HEK293 (cell line): ENCODE results near the gene CRIP1.

Experiments
- BCL11A ChIP-seq: fragments of 450-650 bp; formaldehyde crosslinking; IDR thresholded peaks from 2 replicates; pipeline ENCODE4 v1.5.1; 2016; ENCODE audit warnings: low read depth, missing biosample characterization, missing genetic modification characterization
- IKZF3 ChIP-seq: fragments of 450-650 bp; IDR thresholded peaks from 2 replicates; pipeline ENCODE4 v1.5.0; 2018; ENCODE audit warnings: missing biosample characterization, mild to moderate bottlenecking, missing genetic modification characterization, moderate library complexity
- KLF10 ChIP-seq: fragments of 450-650 bp; IDR thresholded peaks from 2 replicates; pipeline ENCODE4 v1.5.1; 2018; ENCODE audit warnings: missing biosample characterization, mild to moderate bottlenecking, missing genetic modification characterization
- KLF7 ChIP-seq: fragments of 450-650 bp; formaldehyde crosslinking; IDR thresholded peaks from 2 replicates; pipeline ENCODE4 v1.5.1; 2016; ENCODE audit warnings: missing biosample characterization, missing genetic modification characterization, borderline replicate concordance
- SCRT2 ChIP-seq: fragments of 450-650 bp; formaldehyde crosslinking; IDR thresholded peaks from 2 replicates; pipeline ENCODE4 v1.5.1; 2016; ENCODE audit warnings: missing biosample characterization, missing genetic modification characterization
- SETDB1 ChIP-seq: IDR thresholded peaks from one replicate; pipeline ENCODE4 v1.6.1; 2017; ENCODE audit warnings: mild to moderate bottlenecking, low read length, moderate library complexity, mixed read lengths; ENCODE audit not compliant: insufficient read length
- SP2 ChIP-seq: fragments of 450-650 bp; formaldehyde crosslinking; IDR thresholded peaks from 2 replicates; pipeline ENCODE4 v1.5.1; 2016; ENCODE audit warnings: missing biosample characterization, missing genetic modification characterization
- ZFP37 ChIP-seq: fragments of 450-650 bp; formaldehyde crosslinking; IDR thresholded peaks from 2 replicates; pipeline ENCODE4 v1.5.1; 2016; ENCODE audit warnings: missing biosample characterization, missing genetic modification characterization
- ZIC2 ChIP-seq: fragments of 450-650 bp; formaldehyde crosslinking; IDR thresholded peaks from 2 replicates; pipeline ENCODE4 v1.5.1; 2016; ENCODE audit warnings: missing biosample characterization, missing genetic modification characterization
- ZNF146 ChIP-seq: fragments of 450-650 bp; formaldehyde crosslinking; IDR thresholded peaks from 2 replicates; pipeline ENCODE4 v1.5.1; 2016; ENCODE audit warnings: missing biosample characterization, missing genetic modification characterization
- ZNF211 ChIP-seq: fragments of 450-650 bp; formaldehyde crosslinking; IDR thresholded peaks from 2 replicates; pipeline ENCODE4 v1.5.1; 2016; ENCODE audit warnings: low read depth, missing biosample characterization, missing genetic modification characterization
- ZNF394 ChIP-seq: fragments of 450-650 bp; formaldehyde crosslinking; IDR thresholded peaks from 2 replicates; pipeline ENCODE4 v1.5.1; 2016; ENCODE audit warnings: missing biosample characterization, missing genetic modification characterization, mild to moderate bottlenecking, moderate library complexity, borderline replicate concordance
- ZNF404 ChIP-seq: fragments of 450-650 bp; formaldehyde crosslinking; IDR thresholded peaks from 2 replicates; pipeline ENCODE4 v1.5.1; 2017; ENCODE audit warnings: missing biosample characterization, missing genetic modification characterization
- ZNF561 ChIP-seq: fragments of 450-650 bp; IDR thresholded peaks from 2 replicates; pipeline ENCODE4 v1.5.1; 2018; ENCODE audit warnings: missing biosample characterization, missing genetic modification characterization, borderline replicate concordance
- ZNF571 ChIP-seq: fragments of 450-650 bp; formaldehyde crosslinking; IDR thresholded peaks from 2 replicates; pipeline ENCODE4 v1.5.0; 2017; ENCODE audit warnings: missing biosample characterization, missing genetic modification characterization
- ZNF621 ChIP-seq: fragments of 450-650 bp; formaldehyde crosslinking; IDR thresholded peaks from 2 replicates; pipeline ENCODE4 v1.5.1; 2017; ENCODE audit warnings: missing biosample characterization, missing genetic modification characterization
- ZNF777 ChIP-seq: fragments of 450-650 bp; formaldehyde crosslinking; IDR thresholded peaks from 2 replicates; pipeline ENCODE4 v1.5.1; 2017; ENCODE audit warnings: missing biosample characterization, missing genetic modification characterization, borderline replicate concordance
- ZNF785 ChIP-seq: fragments of 450-650 bp; formaldehyde crosslinking; IDR thresholded peaks from 2 replicates; pipeline ENCODE4 v1.5.1; 2016; ENCODE audit warnings: missing biosample characterization, missing genetic modification characterization
- TF ChIP-seq, protein P1 (sequence below): fragments of 450-650 bp; formaldehyde crosslinking; IDR thresholded peaks from 2 replicates; pipeline ENCODE4 v1.5.1; 2017; ENCODE audit warnings: missing biosample characterization, missing genetic modification characterization
- TF ChIP-seq, protein P2 (sequence below): fragments of 450-650 bp; IDR thresholded peaks from 2 replicates; pipeline ENCODE4 v1.5.1; 2018; ENCODE audit warnings: missing biosample characterization, missing genetic modification characterization
- TF ChIP-seq, protein P3 (sequence below): fragments of 450-650 bp; formaldehyde crosslinking; IDR thresholded peaks from 2 replicates; pipeline ENCODE4 v1.5.1; 2016; ENCODE audit warnings: missing biosample characterization, missing genetic modification characterization, borderline replicate concordance
- TF ChIP-seq, protein P4 (sequence below): fragments of 450-650 bp; formaldehyde crosslinking; IDR thresholded peaks from 2 replicates; pipeline ENCODE4 v1.5.1; 2017; ENCODE audit warnings: missing biosample characterization, missing genetic modification characterization
- TF ChIP-seq, protein P5 (sequence below): fragments of 450-650 bp; formaldehyde crosslinking; IDR thresholded peaks from 2 replicates; pipeline ENCODE4 v1.5.1; 2016; ENCODE audit warnings: missing biosample characterization, missing genetic modification characterization
- TF ChIP-seq, protein P6 (sequence below): fragments of 450-650 bp; formaldehyde crosslinking; IDR thresholded peaks from 2 replicates; pipeline ENCODE4 v1.5.1; 2016; ENCODE audit warnings: missing biosample characterization, missing genetic modification characterization
- TF ChIP-seq, protein P7 (sequence below): fragments of 450-650 bp; formaldehyde crosslinking; IDR thresholded peaks from 2 replicates; pipeline ENCODE4; 2016; ENCODE audit warnings: missing biosample characterization, missing genetic modification characterization
- TF ChIP-seq, protein P8 (sequence below): fragments of 450-650 bp; formaldehyde crosslinking; IDR thresholded peaks from 2 replicates; pipeline ENCODE4 v1.5.1; 2016; ENCODE audit warnings: missing biosample characterization, missing genetic modification characterization

CRIP1 gene

DNA sequence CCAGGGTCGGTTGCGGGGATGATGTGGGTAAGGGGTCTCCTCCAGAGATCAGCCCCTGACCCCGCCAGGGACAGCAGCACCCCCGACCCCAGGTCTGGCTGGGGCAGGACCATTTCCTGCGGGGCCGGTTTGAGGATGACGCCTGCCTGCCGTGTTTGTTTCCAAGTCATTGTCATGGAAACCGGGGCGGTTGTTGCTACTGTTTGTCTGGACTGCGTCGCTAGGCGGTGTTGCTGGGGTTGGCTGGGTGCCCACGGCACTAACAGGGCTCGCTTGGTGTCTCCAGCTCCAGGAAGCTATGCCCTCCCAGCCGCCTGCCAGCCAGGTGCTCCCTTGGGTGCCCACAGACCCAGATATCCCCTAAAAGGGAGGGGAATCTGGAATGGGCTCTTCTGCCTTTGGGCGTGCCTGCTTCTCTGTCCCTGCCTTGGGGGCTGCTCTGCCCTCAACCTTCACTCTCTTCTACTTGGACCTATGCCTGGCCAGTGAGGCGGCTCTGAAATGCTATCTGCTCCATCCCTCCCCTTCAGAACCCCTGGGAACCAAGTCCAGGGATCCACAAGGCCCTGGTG, 4.7 kb upstream of the CRIP1 start (continued):
- TF ChIP-seq, protein P1, sequence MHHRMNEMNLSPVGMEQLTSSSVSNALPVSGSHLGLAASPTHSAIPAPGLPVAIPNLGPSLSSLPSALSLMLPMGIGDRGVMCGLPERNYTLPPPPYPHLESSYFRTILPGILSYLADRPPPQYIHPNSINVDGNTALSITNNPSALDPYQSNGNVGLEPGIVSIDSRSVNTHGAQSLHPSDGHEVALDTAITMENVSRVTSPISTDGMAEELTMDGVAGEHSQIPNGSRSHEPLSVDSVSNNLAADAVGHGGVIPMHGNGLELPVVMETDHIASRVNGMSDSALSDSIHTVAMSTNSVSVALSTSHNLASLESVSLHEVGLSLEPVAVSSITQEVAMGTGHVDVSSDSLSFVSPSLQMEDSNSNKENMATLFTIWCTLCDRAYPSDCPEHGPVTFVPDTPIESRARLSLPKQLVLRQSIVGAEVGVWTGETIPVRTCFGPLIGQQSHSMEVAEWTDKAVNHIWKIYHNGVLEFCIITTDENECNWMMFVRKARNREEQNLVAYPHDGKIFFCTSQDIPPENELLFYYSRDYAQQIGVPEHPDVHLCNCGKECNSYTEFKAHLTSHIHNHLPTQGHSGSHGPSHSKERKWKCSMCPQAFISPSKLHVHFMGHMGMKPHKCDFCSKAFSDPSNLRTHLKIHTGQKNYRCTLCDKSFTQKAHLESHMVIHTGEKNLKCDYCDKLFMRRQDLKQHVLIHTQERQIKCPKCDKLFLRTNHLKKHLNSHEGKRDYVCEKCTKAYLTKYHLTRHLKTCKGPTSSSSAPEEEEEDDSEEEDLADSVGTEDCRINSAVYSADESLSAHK, result no peak
- TF ChIP-seq, protein P2, sequence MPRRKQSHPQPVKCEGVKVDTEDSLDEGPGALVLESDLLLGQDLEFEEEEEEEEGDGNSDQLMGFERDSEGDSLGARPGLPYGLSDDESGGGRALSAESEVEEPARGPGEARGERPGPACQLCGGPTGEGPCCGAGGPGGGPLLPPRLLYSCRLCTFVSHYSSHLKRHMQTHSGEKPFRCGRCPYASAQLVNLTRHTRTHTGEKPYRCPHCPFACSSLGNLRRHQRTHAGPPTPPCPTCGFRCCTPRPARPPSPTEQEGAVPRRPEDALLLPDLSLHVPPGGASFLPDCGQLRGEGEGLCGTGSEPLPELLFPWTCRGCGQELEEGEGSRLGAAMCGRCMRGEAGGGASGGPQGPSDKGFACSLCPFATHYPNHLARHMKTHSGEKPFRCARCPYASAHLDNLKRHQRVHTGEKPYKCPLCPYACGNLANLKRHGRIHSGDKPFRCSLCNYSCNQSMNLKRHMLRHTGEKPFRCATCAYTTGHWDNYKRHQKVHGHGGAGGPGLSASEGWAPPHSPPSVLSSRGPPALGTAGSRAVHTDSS (tag by site-specific recombination), result no peak
- TF ChIP-seq ZNF785 (tag by site-specific recombination) (no peak), ZNF404 (tag by site-specific recombination) (no peak), ZNF561 (tag by site-specific recombination) (peak; percentile 23; the same call in 1 of the 2 replicates), ZNF621 (tag by site-specific recombination) (no peak), ZFP37 (no peak), IKZF3 (no peak; the same call in 1 of the 2 replicates), ZNF571 (tag by site-specific recombination) (no peak), SETDB1 (no peak), KLF7 (tag by site-specific recombination) (peak; percentile 90), ZNF211 (tag by site-specific recombination) (no peak), KLF10 (tag by site-specific recombination) (peak; percentile 23; the same call in 1 of the 2 replicates), ZNF777 (tag by site-specific recombination) (no peak), SCRT2 (tag by site-specific recombination) (peak; percentile 82), ZIC2 (tag by site-specific recombination) (peak; percentile 68), ZNF394 (tag by site-specific recombination) (peak; percentile 71; the same call in 1 of the 2 replicates), ZNF146 (tag by site-specific recombination) (no peak), BCL11A (tag by site-specific recombination) (no peak), SP2 (tag by site-specific recombination) (peak; percentile 56; the same call in 1 of the 2 replicates)
- TF ChIP-seq, protein P3, sequence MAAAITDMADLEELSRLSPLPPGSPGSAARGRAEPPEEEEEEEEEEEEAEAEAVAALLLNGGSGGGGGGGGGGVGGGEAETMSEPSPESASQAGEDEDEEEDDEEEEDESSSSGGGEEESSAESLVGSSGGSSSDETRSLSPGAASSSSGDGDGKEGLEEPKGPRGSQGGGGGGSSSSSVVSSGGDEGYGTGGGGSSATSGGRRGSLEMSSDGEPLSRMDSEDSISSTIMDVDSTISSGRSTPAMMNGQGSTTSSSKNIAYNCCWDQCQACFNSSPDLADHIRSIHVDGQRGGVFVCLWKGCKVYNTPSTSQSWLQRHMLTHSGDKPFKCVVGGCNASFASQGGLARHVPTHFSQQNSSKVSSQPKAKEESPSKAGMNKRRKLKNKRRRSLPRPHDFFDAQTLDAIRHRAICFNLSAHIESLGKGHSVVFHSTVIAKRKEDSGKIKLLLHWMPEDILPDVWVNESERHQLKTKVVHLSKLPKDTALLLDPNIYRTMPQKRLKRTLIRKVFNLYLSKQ (tag by site-specific recombination), result no peak
- TF ChIP-seq, protein P4, sequence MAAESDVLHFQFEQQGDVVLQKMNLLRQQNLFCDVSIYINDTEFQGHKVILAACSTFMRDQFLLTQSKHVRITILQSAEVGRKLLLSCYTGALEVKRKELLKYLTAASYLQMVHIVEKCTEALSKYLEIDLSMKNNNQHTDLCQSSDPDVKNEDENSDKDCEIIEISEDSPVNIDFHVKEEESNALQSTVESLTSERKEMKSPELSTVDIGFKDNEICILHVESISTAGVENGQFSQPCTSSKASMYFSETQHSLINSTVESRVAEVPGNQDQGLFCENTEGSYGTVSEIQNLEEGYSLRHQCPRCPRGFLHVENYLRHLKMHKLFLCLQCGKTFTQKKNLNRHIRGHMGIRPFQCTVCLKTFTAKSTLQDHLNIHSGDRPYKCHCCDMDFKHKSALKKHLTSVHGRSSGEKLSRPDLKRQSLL, result no peak
- TF ChIP-seq, protein P5, sequence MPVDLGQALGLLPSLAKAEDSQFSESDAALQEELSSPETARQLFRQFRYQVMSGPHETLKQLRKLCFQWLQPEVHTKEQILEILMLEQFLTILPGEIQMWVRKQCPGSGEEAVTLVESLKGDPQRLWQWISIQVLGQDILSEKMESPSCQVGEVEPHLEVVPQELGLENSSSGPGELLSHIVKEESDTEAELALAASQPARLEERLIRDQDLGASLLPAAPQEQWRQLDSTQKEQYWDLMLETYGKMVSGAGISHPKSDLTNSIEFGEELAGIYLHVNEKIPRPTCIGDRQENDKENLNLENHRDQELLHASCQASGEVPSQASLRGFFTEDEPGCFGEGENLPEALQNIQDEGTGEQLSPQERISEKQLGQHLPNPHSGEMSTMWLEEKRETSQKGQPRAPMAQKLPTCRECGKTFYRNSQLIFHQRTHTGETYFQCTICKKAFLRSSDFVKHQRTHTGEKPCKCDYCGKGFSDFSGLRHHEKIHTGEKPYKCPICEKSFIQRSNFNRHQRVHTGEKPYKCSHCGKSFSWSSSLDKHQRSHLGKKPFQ (tag by site-specific recombination), result no peak
- TF ChIP-seq, protein P6, sequence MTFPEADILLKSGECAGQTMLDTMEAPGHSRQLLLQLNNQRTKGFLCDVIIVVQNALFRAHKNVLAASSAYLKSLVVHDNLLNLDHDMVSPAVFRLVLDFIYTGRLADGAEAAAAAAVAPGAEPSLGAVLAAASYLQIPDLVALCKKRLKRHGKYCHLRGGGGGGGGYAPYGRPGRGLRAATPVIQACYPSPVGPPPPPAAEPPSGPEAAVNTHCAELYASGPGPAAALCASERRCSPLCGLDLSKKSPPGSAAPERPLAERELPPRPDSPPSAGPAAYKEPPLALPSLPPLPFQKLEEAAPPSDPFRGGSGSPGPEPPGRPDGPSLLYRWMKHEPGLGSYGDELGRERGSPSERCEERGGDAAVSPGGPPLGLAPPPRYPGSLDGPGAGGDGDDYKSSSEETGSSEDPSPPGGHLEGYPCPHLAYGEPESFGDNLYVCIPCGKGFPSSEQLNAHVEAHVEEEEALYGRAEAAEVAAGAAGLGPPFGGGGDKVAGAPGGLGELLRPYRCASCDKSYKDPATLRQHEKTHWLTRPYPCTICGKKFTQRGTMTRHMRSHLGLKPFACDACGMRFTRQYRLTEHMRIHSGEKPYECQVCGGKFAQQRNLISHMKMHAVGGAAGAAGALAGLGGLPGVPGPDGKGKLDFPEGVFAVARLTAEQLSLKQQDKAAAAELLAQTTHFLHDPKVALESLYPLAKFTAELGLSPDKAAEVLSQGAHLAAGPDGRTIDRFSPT (tag by site-specific recombination), result peak; percentile 85
- TF ChIP-seq, protein P7, sequence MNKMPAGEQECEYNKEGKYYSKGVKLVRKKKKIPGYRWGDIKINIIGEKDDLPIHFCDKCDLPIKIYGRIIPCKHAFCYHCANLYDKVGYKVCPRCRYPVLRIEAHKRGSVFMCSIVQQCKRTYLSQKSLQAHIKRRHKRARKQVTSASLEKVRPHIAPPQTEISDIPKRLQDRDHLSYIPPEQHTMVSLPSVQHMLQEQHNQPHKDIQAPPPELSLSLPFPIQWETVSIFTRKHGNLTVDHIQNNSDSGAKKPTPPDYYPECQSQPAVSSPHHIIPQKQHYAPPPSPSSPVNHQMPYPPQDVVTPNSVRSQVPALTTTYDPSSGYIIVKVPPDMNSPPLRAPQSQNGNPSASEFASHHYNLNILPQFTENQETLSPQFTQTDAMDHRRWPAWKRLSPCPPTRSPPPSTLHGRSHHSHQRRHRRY (tag by site-specific recombination), result no peak
- TF ChIP-seq, protein P8, sequence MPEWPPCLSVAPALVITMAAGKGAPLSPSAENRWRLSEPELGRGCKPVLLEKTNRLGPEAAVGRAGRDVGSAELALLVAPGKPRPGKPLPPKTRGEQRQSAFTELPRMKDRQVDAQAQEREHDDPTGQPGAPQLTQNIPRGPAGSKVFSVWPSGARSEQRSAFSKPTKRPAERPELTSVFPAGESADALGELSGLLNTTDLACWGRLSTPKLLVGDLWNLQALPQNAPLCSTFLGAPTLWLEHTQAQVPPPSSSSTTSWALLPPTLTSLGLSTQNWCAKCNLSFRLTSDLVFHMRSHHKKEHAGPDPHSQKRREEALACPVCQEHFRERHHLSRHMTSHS, result no peak
